Peyer's patch (tissue), 4 donors: ENCODE data around the gene HSBP1L1. TPM values are rescaled to one million over a fixed set of nuclear protein-coding genes. Genes with fewer than 3 reads are reported as not detected.

Source experiments
- DNase-seq, 3 donors: peaks; one replicate each; pipeline ENCODE4 v3.0.0-alpha.2; 2017 to 2019
- H3K27ac ChIP-seq, 4 donors: fragments of 200-600 bp; sonication (generic); one replicate each; pipeline ENCODE4 v1.5.1; 2016 to 2019
- H3K27me3 ChIP-seq, 2 donors: fragments of 200-600 bp; sonication (generic); one replicate each; pipeline ENCODE4 v1.5.1; 2019
- H3K36me3 ChIP-seq, 3 donors: fragments of 200-600 bp; sonication (generic); one replicate each; pipeline ENCODE4 v1.5.1; 2016 to 2019
- H3K4me1 ChIP-seq, 4 donors: fragments of 200-600 bp; sonication (generic); one replicate each; pipeline ENCODE4 v1.5.1; 2016 to 2019
- H3K4me3 ChIP-seq, 4 donors: fragments of 200-600 bp; sonication (generic); 1 replicate in 3 of 4; 2 replicates in 1 of 4; pipeline ENCODE4 v1.5.1; 2016 to 2019; ENCODE audit warnings: mild to moderate bottlenecking in 1 of 4
- H3K9me3 ChIP-seq, 4 donors: fragments of 200-600 bp; sonication (generic); one replicate each; pipeline ENCODE4 v1.5.1; 2016 to 2019; ENCODE audit warnings: mild to moderate bottlenecking in 1 of 4
- CTCF ChIP-seq, 6 experiments: fragments of 450-650 bp in 4 of 6; fragments of 200-600 bp in 2 of 6; sonication (generic) in 1 of 6; IDR thresholded peaks; one replicate each; pipeline ENCODE4 v1.5.1; 2017 to 2019; ENCODE audit warnings: antibody characterized with exemption in 6 of 6, mild to moderate bottlenecking in 3 of 6, moderate library complexity in 1 of 6
- POLR2A ChIP-seq, 2 donors: fragments of 450-650 bp; IDR thresholded peaks; one replicate each; pipeline ENCODE4 v1.5.1; 2017; ENCODE audit warnings: antibody characterized with exemption in 2 of 2, mild to moderate bottlenecking in 2 of 2, moderate library complexity in 2 of 2
- total RNA-seq, 4 donors: library from RNA; depleted of rRNA; stranded (reverse); fragments of >200 nt; gene quantifications; one replicate each; pipeline ENCODE4 v1.1.0, GENCODE V29; 2016

HSBP1L1 gene
- total RNA-seq, 4 donors from 2014 or later = 14.9 to 64.9 (median 47.8) TPM

DNA sequence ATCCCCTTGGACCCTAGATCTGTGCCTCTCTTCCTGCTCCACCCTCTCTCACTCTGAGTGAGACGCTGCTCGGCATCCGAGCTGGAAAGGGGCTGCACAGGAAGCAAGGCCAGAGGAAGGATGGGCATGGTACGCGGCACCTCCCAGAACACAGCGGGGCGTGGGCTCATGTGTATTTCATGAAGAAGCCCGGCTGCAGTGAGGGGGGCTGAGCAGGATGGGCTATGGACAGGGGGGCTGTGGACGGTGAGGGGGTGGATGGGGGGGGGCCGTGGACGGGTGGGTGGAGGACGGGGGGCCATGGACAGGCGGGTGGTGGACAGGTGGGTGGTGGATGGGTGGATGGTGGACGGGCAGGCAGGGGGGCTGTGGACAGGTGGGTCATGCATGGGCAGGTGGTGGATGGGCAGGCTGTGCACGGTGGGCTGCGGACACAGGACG is 41.5 kb upstream of the HSBP1L1 start:
- DNase-seq = peak in 2 of 3 donors; percentile 28 to 31
- no peaks in the 10 kb centered on the region for H3K4me1 ChIP-seq
- no peak overlapping the region for H3K4me3 ChIP-seq
- TF ChIP-seq POLR2A (IDR thresholded peaks at IDR 0.05) (no peak), CTCF (IDR thresholded peaks at IDR 0.05) (no peak)
- H3K9me3 ChIP-seq = no peaks in the 10 kb centered on the region
- peaks cover 0 to 25% (median 0%) of the 10 kb centered on the region in 3 donors for H3K36me3 ChIP-seq
- no peaks in the 10 kb centered on the region for H3K27me3 ChIP-seq
- no peak overlapping the region for H3K27ac ChIP-seq

DNA sequence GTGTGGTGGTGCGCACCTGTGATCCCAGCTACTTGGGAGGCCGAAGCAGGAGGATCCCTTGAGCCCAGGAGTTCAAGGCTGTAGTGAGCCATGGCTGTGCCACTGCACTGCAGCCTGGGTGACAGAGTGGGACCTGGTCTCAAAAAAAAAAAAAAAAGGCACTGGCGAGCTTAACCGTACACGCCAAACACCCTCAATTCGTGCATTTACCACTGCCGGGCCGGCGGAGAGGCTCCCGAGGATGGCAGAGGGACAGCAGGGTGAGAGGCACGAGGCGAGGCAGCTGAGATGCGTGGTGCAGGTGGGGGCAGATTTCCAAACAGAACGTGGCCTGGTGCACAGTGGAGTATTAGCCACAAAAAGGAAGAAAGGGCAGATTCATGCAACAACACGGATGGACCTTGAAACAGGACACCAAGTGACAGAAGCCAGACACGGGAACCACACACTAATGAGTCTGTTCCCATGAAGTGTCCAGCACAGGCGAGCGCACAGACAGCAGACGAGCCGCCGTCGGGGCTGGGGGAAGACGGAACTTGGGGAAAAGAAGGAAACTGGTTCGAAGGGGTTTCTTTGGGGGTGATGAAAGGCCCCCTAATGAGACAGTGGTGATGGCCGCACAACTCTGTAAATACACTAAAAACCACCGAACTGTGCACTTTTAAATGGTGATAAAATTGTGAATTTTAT is 40.4 kb upstream of the HSBP1L1 start:
- Histone ChIP-seq H3K9me3 (peaks cover 0 to 7% (median 2%) of the 10 kb centered on the region in 4 donors), H3K27ac (no peak overlapping the region), H3K4me1 (no peaks in the 10 kb centered on the region), H3K4me3 (no peak overlapping the region), H3K36me3 (peaks cover 0 to 26% (median 0%) of the 10 kb centered on the region in 3 donors), H3K27me3 (no peaks in the 10 kb centered on the region)
- TF ChIP-seq CTCF (IDR thresholded peaks at IDR 0.05) (no peak), POLR2A (IDR thresholded peaks at IDR 0.05) (no peak)
- peak in 2 of 3 donors; percentile 26 to 36 for DNase-seq

DNA sequence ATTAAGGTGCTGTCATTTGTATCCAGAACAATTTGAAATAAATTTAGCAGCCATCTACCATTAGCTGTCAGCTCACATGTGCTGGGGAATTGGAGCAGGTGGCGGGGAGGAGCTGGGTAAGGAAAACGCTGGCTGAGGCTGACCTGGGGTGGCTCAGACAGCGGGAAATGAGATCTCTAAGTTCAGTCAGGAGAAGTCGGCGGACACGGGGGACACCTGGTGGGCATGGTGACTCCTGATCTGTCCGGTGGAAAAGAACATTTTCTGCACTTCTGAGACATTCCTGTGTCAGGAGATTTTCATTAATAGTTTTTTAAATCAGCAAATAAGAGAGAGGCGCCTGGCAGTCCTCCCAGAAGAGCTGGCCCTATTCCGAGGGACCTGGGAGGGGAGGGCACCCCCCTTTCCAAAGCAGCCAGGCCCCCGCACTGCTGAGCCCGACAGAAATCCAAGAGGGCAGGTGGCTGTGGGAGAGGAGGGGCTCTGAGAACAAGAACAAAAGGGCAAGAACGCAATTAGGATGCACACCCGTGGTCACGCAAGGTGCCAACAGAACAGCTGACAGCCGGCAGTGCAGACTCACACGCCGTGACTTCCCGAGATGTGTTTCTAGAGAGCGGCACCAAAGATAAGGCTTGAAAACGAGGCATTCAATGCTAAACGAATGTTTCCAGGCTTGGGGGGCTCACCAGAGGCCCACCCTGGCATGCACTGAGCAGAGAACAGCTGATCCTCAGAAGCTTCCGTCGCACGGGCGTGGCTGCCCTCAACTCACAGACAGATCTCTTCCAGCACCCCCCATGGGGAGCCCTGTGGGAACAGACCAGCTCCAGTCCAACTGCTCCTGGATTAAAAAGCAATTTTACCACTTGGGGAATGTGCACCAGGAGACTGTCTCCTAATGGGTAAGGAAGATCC is 39.4 kb upstream of the HSBP1L1 start:
- H3K36me3 ChIP-seq = peaks cover 0 to 31% (median 0%) of the 10 kb centered on the region in 3 donors
- peaks cover 0 to 11% (median 4%) of the 10 kb centered on the region in 4 donors for H3K9me3 ChIP-seq
- no peaks in the 10 kb centered on the region for H3K4me1 ChIP-seq
- no peak overlapping the region for H3K4me3 ChIP-seq
- no peak overlapping the region for H3K27ac ChIP-seq
- peak in 2 of 3 donors; percentile 26 to 30 for DNase-seq
- no peaks in the 10 kb centered on the region for H3K27me3 ChIP-seq
- TF ChIP-seq CTCF (IDR thresholded peaks at IDR 0.05) (no peak), POLR2A (IDR thresholded peaks at IDR 0.05) (no peak)

- Histone ChIP-seq H3K27ac (no peak overlapping the region), H3K27me3 (no peaks in the 10 kb centered on the region), H3K4me3 (no peak overlapping the region), H3K36me3 (peaks cover 0 to 31% (median 0%) of the 10 kb centered on the region in 3 donors), H3K9me3 (peaks cover 0 to 11% (median 4%) of the 10 kb centered on the region in 4 donors), H3K4me1 (no peaks in the 10 kb centered on the region)
- DNase-seq = peak in 2 of 3 donors; percentile 29 to 37
- no peak for TF ChIP-seq CTCF (IDR thresholded peaks at IDR 0.05)
- TF ChIP-seq POLR2A (IDR thresholded peaks at IDR 0.05) = no peak
Observed at GRCh38 chr18:79926306-79926705, 38.1 kb upstream of the HSBP1L1 start.

DNA sequence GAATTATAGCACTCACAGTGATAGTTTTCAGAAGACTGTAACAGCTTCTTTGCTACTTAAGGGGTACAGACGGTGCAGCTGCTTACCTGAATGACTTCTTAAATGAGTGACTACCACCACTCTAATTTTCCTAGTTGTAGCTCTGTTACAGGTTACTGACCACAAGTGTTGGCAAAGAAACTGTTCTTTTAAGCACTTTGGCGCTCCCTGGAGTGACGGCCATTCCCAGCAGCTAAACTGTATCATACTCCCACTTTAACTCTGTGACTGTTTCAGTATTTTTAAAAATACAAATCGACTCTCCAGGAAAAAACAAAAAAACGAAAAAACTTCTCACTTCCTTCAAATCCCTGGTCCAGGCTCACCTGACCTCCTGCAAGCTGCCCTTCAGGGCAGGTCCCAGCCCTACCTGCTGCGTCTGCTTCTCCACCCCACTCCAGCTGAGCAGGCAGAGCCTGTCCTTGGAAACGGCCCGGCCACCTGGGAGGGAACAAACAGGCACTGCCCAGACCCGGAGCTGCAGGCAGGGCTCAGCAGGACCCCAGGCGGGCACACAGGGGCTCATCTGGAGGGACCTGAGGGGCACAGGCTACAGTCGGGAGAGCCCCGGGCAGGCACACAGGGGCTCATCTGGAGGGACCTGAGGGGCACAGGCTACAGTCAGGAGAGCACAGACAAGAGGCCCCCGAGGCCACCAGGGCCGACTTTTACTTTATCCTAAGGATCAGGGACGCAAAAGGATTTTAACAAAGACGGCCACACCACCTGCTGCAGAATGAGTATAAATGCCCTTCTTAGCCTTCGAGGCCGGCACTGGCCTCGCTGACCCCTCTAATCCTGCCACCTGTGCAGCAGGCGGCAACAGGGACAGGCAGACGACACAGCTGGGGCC is 37.5 kb upstream of the HSBP1L1 start:
- H3K9me3 ChIP-seq = peaks cover 0 to 12% (median 6%) of the 10 kb centered on the region in 4 donors
- H3K27ac ChIP-seq = no peak overlapping the region
- peak in 2 of 3 donors; percentile 30 to 33 for DNase-seq
- H3K4me3 ChIP-seq = no peak overlapping the region
- H3K27me3 ChIP-seq = no peaks in the 10 kb centered on the region
- TF ChIP-seq POLR2A (IDR thresholded peaks at IDR 0.05) = no peak
- no peak for TF ChIP-seq CTCF (IDR thresholded peaks at IDR 0.05)
- H3K36me3 ChIP-seq = peaks cover 0 to 28% (median 0%) of the 10 kb centered on the region in 3 donors
- H3K4me1 ChIP-seq = no peaks in the 10 kb centered on the region
